Stomach (tissue), 4 donors: ENCODE data around the gene HNRNPC.

Source experiments
- EP300 ChIP-seq: sonication (generic); formaldehyde crosslinking; IDR thresholded peaks from one replicate; pipeline ENCODE4 v1.6.1; 2017; ENCODE audit warnings: antibody characterized with exemption
- TF ChIP-seq, protein P1 (sequence below), 7 experiments: fragments of 450-650 bp in 4 of 7; fragments of 200-600 bp in 3 of 7; sonication (generic) in 3 of 7; IDR thresholded peaks; one replicate each; pipeline ENCODE4 v1.5.1; 2016 to 2019; ENCODE audit warnings: antibody characterized with exemption in 7 of 7, control low read depth in 2 of 7, mild to moderate bottlenecking in 1 of 7

DNA sequence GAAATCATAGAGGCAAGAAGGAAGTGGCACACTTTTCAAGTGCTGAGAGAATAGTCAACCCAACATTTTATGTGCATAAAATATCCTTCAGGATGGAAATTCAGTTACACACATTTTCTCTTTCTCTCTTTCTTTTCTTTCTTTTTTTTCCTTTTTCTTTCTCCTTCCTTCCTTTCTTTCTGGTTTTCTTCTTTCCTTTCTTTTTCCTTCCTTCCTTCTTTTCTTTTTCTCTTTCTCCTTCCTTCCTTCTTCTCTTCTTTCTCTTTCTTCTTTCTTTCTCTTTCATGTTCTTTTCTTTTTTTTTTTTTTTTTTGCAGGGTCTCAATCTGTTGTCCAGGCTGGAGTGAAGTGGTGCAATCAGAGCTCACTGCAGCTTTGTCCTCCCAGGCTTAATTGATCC, 74.6 kb downstream of the HNRNPC start:
- no peak for TF ChIP-seq EP300
- TF ChIP-seq, protein P1, sequence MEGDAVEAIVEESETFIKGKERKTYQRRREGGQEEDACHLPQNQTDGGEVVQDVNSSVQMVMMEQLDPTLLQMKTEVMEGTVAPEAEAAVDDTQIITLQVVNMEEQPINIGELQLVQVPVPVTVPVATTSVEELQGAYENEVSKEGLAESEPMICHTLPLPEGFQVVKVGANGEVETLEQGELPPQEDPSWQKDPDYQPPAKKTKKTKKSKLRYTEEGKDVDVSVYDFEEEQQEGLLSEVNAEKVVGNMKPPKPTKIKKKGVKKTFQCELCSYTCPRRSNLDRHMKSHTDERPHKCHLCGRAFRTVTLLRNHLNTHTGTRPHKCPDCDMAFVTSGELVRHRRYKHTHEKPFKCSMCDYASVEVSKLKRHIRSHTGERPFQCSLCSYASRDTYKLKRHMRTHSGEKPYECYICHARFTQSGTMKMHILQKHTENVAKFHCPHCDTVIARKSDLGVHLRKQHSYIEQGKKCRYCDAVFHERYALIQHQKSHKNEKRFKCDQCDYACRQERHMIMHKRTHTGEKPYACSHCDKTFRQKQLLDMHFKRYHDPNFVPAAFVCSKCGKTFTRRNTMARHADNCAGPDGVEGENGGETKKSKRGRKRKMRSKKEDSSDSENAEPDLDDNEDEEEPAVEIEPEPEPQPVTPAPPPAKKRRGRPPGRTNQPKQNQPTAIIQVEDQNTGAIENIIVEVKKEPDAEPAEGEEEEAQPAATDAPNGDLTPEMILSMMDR (IDR thresholded peaks at IDR 0.05), result no peak
